GM12865 (cell line): ENCODE data around the gene TSC22D4.
"Not testable (repeated sequence)": the region's sequence is repeated elsewhere in the genome, so short reads cannot be mapped to it uniquely, and the experiment has no call there.

Source experiments
- DNase-seq: peaks from one replicate; pipeline ENCODE4 v3.0.0; 2010; ENCODE audit warnings: low read depth
- H3K4me3 ChIP-seq: 2 replicates; pipeline ENCODE4 v1.5.1; 2011; ENCODE audit warnings: mild to moderate bottlenecking, low read depth, low read length, control low read depth
- CTCF ChIP-seq: IDR thresholded peaks from 2 replicates; pipeline ENCODE4 v1.5.1; 2011; ENCODE audit warnings: low read length, control low read depth, low read depth, inconsistent platforms; ENCODE audit not compliant: insufficient read depth; ENCODE audit errors: missing control alignments

TSC22D4 gene

GRCh38 chr7:100478958-100479660 lies at the start of gene TSC22D4:
TSS of gene TSC22D4 (minus strand) at chr7:100479214. CDS start at chr7:100478038, 1,176 bp downstream.
- H3K4me3 ChIP-seq: peak within 1 kb of the TSS; percentile 64
- peak; percentile 96 for DNase-seq
- no peak for TF ChIP-seq CTCF

GRCh38 chr7:100528108-100528866 lies 49.3 kb upstream of the TSC22D4 start:
- not testable (repeated sequence) for H3K4me3 ChIP-seq, DNase-seq

DNA sequence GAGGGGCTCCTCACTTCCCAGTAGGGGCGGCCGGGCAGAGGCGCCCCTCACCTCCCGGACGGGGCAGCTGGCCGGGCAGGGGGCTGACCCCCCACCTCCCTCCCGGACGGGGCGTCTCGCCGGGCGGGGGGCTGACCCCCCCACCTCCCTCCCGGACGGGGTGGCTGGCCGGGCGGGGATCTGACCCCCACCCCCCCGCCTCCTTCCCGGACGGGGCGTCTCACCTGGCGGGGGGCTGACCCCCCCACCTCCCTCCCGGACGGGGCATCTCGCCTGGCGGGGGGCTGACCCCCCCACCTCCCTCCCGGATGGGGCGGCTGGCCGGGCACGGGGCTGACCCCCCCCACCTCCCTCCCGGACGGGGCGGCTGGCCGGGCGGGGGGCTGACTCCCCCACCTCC lies 44.2 kb upstream of the TSC22D4 start:
- H3K4me3 ChIP-seq, DNase-seq: not testable (repeated sequence)

- not testable (repeated sequence) for DNase-seq, H3K4me3 ChIP-seq
Observed at GRCh38 chr7:100521909-100522593, 43.0 kb upstream of the TSC22D4 start.

DNA sequence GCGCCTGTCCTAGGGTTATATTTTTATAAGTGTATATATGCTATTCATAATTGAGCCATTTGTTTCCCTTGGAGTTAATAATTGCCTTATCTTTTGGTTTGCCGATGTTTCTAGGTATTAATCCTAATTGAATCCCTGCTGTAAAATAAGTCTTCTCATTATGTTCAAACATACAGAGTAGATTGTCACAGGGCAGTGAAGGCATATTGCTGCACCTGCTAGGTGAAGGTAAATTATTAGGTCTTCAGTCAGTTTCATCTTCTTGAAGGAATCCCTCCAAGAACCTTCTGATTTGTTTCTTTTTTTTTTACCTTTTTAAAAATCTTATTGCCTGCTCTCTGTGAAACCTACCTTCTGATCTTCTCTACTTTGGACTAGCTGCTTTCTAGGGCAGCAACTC lies 42.1 kb upstream of the TSC22D4 start:
- TF ChIP-seq CTCF: no peak
- no peak overlapping the region for H3K4me3 ChIP-seq
- no peak for DNase-seq

DNA sequence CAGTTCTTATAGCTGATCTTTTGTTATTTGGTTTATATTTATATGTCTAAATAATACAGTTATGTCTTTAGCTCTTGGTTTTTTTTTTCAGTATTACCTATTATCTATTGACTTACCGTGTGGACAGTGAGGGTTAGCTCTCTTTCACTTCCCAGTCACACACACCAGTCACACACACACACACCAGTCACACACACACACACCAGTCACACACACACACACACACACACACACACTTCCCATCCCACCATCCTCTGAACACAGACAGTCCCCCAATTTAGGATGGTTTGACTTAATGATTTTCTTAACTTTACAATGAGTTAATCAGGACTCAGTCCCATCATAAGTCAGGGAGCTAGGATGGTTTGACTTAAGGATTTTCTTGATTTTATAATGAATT lies 41.1 kb upstream of the TSC22D4 start:
- DNase-seq: peak; percentile 58
- no peak for TF ChIP-seq CTCF
- no peak overlapping the region for H3K4me3 ChIP-seq

- TF ChIP-seq CTCF: no peak
- no peak overlapping the region for H3K4me3 ChIP-seq
- DNase-seq: no peak
Observed at GRCh38 chr7:100519580-100519979, 40.6 kb upstream of the TSC22D4 start.

DNA sequence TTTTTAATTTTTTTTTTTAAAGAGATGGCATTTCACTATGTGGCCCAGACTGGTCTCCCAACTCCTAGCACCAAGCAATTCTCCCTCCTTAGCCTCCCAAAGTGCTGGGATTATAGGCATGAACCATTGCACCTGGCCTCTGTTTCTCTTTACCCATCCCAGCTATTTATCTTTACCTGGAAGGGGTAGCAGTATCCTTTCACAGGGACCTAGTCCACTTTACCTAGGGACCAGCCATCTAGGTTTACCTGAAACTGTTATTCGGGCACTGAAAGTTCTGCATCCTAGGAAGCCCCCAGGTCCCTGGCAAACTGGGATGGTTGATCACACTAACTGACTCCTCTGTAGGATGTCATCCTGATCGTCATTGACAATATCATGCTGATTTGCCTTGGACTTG lies 38.3 kb upstream of the TSC22D4 start:
- H3K4me3 ChIP-seq: no peak overlapping the region
- no peak for TF ChIP-seq CTCF
- no peak for DNase-seq
